HepG2 (cell line): Measurements from ENCODE around the gene C2. TPM values are rescaled to one million over a fixed set of nuclear protein-coding genes. Genes with fewer than 3 reads are reported as not detected.

Source experiments
- ARID2 ChIP-seq: sonication (generic); formaldehyde crosslinking; IDR thresholded peaks from 2 replicates; pipeline ENCODE4 v1.8.1; 2022; ENCODE audit warnings: mild to moderate bottlenecking, missing genetic modification reagents, borderline replicate concordance
- BHLHE40 ChIP-seq: IDR thresholded peaks from 2 replicates; pipeline ENCODE4 v1.6.1; 2011; ENCODE audit warnings: low read length, improper control_type of control experiment
- ERF ChIP-seq: IDR thresholded peaks from 2 replicates; pipeline ENCODE4 v1.6.1; 2018; ENCODE audit warnings: missing biosample characterization, missing genetic modification reagents
- MAFF ChIP-seq: IDR thresholded peaks from 2 replicates; pipeline ENCODE4 v1.6.1; 2011; ENCODE audit warnings: low read depth, low read length, improper control_type of control experiment
- PRDM4 ChIP-seq: sonication (generic); formaldehyde crosslinking; IDR thresholded peaks from 2 replicates; pipeline ENCODE4 v1.9.0; 2021; ENCODE audit warnings: missing genetic modification reagents, borderline replicate concordance
- RBM22 ChIP-seq: fragments of 200-400 bp; formaldehyde crosslinking; optimal IDR thresholded peaks from 2 replicates; pipeline ENCODE3; 2017; ENCODE audit warnings: mild to moderate bottlenecking, low read length, moderate library complexity
- ZBTB49 ChIP-seq: sonication (generic); formaldehyde crosslinking; IDR thresholded peaks from 2 replicates; pipeline ENCODE4 v1.4.0; 2020; ENCODE audit warnings: missing genetic modification reagents, borderline replicate concordance
- ZFP36L1 ChIP-seq: sonication (generic); formaldehyde crosslinking; IDR thresholded peaks from 2 replicates; pipeline ENCODE4 v1.8.0; 2022; ENCODE audit warnings: mild to moderate bottlenecking, missing genetic modification reagents, moderate library complexity
- polyA plus RNA-seq, 8 experiments: library from polyadenylated mRNA; depleted of rRNA in 3 of 8; stranded (reverse) in 7 of 8; unstranded in 1 of 8; fragments of >200 nt; fragmentation: Illumina TruSeq in 4 of 8; extraction: Trizol in 4 of 8; gene quantifications; 2 replicates each; pipeline versions ENCODE4 v1.2.1 to v1.2.3, GENCODE V29; 2011 to 2016; ENCODE audit warnings: low read depth in 4 of 8, missing spikeins in 1 of 8, mixed read lengths in 1 of 8; ENCODE audit not compliant: insufficient read depth in 1 of 8
- total RNA-seq, 5 experiments: library from RNA; depleted of rRNA; stranded (reverse); fragments of >200 nt; fragmentation: Illumina TruSeq; extraction: Trizol; gene quantifications; 2 replicates each; pipeline ENCODE4 v1.2.3, GENCODE V29; 2016; ENCODE audit warnings: low read depth in 1 of 5
- TF ChIP-seq, protein P1 (sequence below): sonication (generic); formaldehyde crosslinking; IDR thresholded peaks from 2 replicates; pipeline ENCODE4 v1.5.0; 2020; ENCODE audit warnings: mild to moderate bottlenecking, missing genetic modification reagents, borderline replicate concordance
- TF ChIP-seq, protein P2 (sequence below): IDR thresholded peaks from 2 replicates; pipeline ENCODE4 v1.4.0; 2020; ENCODE audit warnings: mild to moderate bottlenecking, missing genetic modification reagents
- TF ChIP-seq, protein P3 (sequence below): sonication (generic); formaldehyde crosslinking; conservative IDR thresholded peaks from 2 replicates; pipeline ENCODE4 v1.4.0; 2020; ENCODE audit warnings: missing genetic modification reagents
- TF ChIP-seq, protein P4 (sequence below): sonication (generic); formaldehyde crosslinking; IDR thresholded peaks from 2 replicates; pipeline ENCODE4 v1.5.0; 2020; ENCODE audit warnings: mild to moderate bottlenecking, missing genetic modification reagents

C2 gene
- total and polyA plus RNA-seq, 2 of the 13 experiments (the other 11 are each of a cell fraction or from before 2014, with no cell fraction given), result 165 to 307 TPM

GRCh38 chr6:31940256-31940664, 12.7 kb downstream of the C2 start (continued):
- TF ChIP-seq, protein P1, sequence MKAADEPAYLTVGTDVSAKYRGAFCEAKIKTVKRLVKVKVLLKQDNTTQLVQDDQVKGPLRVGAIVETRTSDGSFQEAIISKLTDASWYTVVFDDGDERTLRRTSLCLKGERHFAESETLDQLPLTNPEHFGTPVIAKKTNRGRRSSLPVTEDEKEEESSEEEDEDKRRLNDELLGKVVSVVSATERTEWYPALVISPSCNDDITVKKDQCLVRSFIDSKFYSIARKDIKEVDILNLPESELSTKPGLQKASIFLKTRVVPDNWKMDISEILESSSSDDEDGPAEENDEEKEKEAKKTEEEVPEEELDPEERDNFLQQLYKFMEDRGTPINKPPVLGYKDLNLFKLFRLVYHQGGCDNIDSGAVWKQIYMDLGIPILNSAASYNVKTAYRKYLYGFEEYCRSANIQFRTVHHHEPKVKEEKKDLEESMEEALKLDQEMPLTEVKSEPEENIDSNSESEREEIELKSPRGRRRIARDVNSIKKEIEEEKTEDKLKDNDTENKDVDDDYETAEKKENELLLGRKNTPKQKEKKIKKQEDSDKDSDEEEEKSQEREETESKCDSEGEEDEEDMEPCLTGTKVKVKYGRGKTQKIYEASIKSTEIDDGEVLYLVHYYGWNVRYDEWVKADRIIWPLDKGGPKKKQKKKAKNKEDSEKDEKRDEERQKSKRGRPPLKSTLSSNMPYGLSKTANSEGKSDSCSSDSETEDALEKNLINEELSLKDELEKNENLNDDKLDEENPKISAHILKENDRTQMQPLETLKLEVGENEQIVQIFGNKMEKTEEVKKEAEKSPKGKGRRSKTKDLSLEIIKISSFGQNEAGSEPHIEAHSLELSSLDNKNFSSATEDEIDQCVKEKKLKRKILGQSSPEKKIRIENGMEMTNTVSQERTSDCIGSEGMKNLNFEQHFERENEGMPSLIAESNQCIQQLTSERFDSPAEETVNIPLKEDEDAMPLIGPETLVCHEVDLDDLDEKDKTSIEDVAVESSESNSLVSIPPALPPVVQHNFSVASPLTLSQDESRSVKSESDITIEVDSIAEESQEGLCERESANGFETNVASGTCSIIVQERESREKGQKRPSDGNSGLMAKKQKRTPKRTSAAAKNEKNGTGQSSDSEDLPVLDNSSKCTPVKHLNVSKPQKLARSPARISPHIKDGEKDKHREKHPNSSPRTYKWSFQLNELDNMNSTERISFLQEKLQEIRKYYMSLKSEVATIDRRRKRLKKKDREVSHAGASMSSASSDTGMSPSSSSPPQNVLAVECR (CRISPR knock-in tag), result no peak
- no peak for TF ChIP-seq ZBTB49 (CRISPR knock-in tag)
- TF ChIP-seq, protein P2, sequence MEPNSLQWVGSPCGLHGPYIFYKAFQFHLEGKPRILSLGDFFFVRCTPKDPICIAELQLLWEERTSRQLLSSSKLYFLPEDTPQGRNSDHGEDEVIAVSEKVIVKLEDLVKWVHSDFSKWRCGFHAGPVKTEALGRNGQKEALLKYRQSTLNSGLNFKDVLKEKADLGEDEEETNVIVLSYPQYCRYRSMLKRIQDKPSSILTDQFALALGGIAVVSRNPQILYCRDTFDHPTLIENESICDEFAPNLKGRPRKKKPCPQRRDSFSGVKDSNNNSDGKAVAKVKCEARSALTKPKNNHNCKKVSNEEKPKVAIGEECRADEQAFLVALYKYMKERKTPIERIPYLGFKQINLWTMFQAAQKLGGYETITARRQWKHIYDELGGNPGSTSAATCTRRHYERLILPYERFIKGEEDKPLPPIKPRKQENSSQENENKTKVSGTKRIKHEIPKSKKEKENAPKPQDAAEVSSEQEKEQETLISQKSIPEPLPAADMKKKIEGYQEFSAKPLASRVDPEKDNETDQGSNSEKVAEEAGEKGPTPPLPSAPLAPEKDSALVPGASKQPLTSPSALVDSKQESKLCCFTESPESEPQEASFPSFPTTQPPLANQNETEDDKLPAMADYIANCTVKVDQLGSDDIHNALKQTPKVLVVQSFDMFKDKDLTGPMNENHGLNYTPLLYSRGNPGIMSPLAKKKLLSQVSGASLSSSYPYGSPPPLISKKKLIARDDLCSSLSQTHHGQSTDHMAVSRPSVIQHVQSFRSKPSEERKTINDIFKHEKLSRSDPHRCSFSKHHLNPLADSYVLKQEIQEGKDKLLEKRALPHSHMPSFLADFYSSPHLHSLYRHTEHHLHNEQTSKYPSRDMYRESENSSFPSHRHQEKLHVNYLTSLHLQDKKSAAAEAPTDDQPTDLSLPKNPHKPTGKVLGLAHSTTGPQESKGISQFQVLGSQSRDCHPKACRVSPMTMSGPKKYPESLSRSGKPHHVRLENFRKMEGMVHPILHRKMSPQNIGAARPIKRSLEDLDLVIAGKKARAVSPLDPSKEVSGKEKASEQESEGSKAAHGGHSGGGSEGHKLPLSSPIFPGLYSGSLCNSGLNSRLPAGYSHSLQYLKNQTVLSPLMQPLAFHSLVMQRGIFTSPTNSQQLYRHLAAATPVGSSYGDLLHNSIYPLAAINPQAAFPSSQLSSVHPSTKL (CRISPR knock-in tag), result peak; percentile 49
- peak; percentile 41; the same call in 1 of the 2 replicates for TF ChIP-seq ERF (CRISPR knock-in tag)
- no peak for TF ChIP-seq PRDM4 (CRISPR knock-in tag)
- TF ChIP-seq, protein P3, sequence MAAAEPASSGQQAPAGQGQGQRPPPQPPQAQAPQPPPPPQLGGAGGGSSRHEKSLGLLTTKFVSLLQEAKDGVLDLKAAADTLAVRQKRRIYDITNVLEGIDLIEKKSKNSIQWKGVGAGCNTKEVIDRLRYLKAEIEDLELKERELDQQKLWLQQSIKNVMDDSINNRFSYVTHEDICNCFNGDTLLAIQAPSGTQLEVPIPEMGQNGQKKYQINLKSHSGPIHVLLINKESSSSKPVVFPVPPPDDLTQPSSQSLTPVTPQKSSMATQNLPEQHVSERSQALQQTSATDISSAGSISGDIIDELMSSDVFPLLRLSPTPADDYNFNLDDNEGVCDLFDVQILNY (CRISPR knock-in tag), result no peak
- no peak for TF ChIP-seq MAFF
- TF ChIP-seq ARID2 (CRISPR knock-in tag), result no peak
- TF ChIP-seq RBM22, result no peak
- TF ChIP-seq BHLHE40, result no peak
- TF ChIP-seq, protein P4, sequence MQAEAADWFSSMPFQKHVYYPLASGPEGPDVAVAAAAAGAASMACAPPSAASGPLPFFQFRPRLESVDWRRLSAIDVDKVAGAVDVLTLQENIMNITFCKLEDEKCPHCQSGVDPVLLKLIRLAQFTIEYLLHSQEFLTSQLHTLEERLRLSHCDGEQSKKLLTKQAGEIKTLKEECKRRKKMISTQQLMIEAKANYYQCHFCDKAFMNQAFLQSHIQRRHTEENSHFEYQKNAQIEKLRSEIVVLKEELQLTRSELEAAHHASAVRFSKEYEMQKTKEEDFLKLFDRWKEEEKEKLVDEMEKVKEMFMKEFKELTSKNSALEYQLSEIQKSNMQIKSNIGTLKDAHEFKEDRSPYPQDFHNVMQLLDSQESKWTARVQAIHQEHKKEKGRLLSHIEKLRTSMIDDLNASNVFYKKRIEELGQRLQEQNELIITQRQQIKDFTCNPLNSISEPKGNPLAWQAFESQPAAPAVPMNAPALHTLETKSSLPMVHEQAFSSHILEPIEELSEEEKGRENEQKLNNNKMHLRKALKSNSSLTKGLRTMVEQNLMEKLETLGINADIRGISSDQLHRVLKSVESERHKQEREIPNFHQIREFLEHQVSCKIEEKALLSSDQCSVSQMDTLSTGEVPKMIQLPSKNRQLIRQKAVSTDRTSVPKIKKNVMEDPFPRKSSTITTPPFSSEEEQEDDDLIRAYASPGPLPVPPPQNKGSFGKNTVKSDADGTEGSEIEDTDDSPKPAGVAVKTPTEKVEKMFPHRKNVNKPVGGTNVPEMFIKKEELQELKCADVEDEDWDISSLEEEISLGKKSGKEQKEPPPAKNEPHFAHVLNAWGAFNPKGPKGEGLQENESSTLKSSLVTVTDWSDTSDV, result no peak
- no peak for TF ChIP-seq ZFP36L1
